Kidney epithelial cell (primary cell): Measurements from ENCODE around the gene TBCD. TPM values are rescaled to one million over a fixed set of nuclear protein-coding genes. Genes with fewer than 3 reads are reported as not detected.

Experiments used
- DNase-seq: peaks from one replicate; pipeline ENCODE4 v3.0.0-alpha.2; 2010; ENCODE audit warnings: low read depth
- H3K27me3 ChIP-seq: 2 replicates; pipeline ENCODE4 v1.6.0; 2011; ENCODE audit warnings: low read length; ENCODE audit not compliant: control insufficient read depth, insufficient read depth
- H3K36me3 ChIP-seq: 2 replicates; pipeline ENCODE4 v1.5.1; 2011; ENCODE audit warnings: low read length; ENCODE audit not compliant: control insufficient read depth, insufficient read depth
- H3K4me3 ChIP-seq: 2 replicates; pipeline ENCODE4 v1.5.1; 2011; ENCODE audit warnings: low read depth, mild to moderate bottlenecking, control low read depth, low read length
- CTCF ChIP-seq: IDR thresholded peaks from 2 replicates; pipeline ENCODE4 v1.5.1; 2011; ENCODE audit warnings: mild to moderate bottlenecking, moderate library complexity, low read length, control low read depth, inconsistent platforms; ENCODE audit not compliant: insufficient read depth, poor library complexity, severe bottlenecking
- total RNA-seq: library from RNA; depleted of rRNA; stranded (reverse); fragments of >200 nt; gene quantifications from 2 replicates; pipeline ENCODE4 v1.2.3, GENCODE V29; 2015

TBCD gene
- total RNA-seq, 1 donor from 2014 or later: 69.6 TPM

GRCh38 chr17:82920715-82921114 is 168.8 kb downstream of the TBCD start:
- no peak for TF ChIP-seq CTCF
- Histone ChIP-seq H3K4me3 (no peak overlapping the region), H3K27me3 (no peaks in the 10 kb centered on the region), H3K36me3 (peaks cover 2% of the 10 kb centered on the region)
- DNase-seq: no peak

GRCh38 chr17:82921426-82921825 is 169.6 kb downstream of the TBCD start:
- Histone ChIP-seq H3K4me3 (no peak overlapping the region), H3K27me3 (no peaks in the 10 kb centered on the region), H3K36me3 (peaks cover 2% of the 10 kb centered on the region)
- TF ChIP-seq CTCF: no peak
- DNase-seq: no peak

GRCh38 chr17:82922646-82923045 is 170.8 kb downstream of the TBCD start:
- H3K36me3 ChIP-seq: peaks cover 2% of the 10 kb centered on the region
- TF ChIP-seq CTCF: no peak
- no peak overlapping the region for H3K4me3 ChIP-seq
- no peak for DNase-seq
- H3K27me3 ChIP-seq: no peaks in the 10 kb centered on the region

- no peak for DNase-seq
- peaks cover 2% of the 10 kb centered on the region for H3K36me3 ChIP-seq
- H3K4me3 ChIP-seq: no peak overlapping the region
- TF ChIP-seq CTCF: no peak
- no peaks in the 10 kb centered on the region for H3K27me3 ChIP-seq
Measured at GRCh38 chr17:82923366-82924113, 171.7 kb downstream of the TBCD start.

GRCh38 chr17:82924214-82924613 is 172.3 kb downstream of the TBCD start:
- H3K4me3 ChIP-seq: no peak overlapping the region
- H3K27me3 ChIP-seq: no peaks in the 10 kb centered on the region
- DNase-seq: no peak
- no peak for TF ChIP-seq CTCF
- peaks cover 2% of the 10 kb centered on the region for H3K36me3 ChIP-seq

GRCh38 chr17:82924812-82925211 is 172.9 kb downstream of the TBCD start:
- Histone ChIP-seq H3K4me3 (no peak overlapping the region), H3K27me3 (no peaks in the 10 kb centered on the region), H3K36me3 (peaks cover 2% of the 10 kb centered on the region)
- no peak for DNase-seq
- no peak for TF ChIP-seq CTCF
